ENCODE data around the gene CD8B. TPM values are rescaled to one million over a fixed set of nuclear protein-coding genes. Genes with fewer than 3 reads are reported as not detected.

The CD8B gene
- total and polyA plus RNA-seq, 2 of the 13 experiments (the other 11 are each of a cell fraction or from before 2014, with no cell fraction given): 0.04 TPM; not detected in 1

- TF ChIP-seq ZBTB4 (CRISPR knock-in tag; IDR thresholded peaks at IDR 0.05; ENCODE audit: borderline replicate concordance) (no peak), ZNF839 (CRISPR knock-in tag; IDR thresholded peaks at IDR 0.05; ENCODE audit: borderline replicate concordance) (no peak), KDM3A (CRISPR knock-in tag; IDR thresholded peaks at IDR 0.05; ENCODE audit: low read depth) (no peak)
These were observed 43.4 kb downstream of the CD8B start (continued) for GRCh38 chr2:86818114-86818801.

GRCh38 chr2:86815611-86816010 is 46.1 kb downstream of the CD8B start:
- DNase-seq (ENCODE audit: low spot score) (no peak), FAIRE-seq (no peak), ATAC-seq (no peak)
- no TSS peak for BruUV-seq (replicated peaks)
- no peak overlapping the region for H2AFZ ChIP-seq (ENCODE audit: low read length)
- H3K4me1 ChIP-seq (ENCODE audit: insufficient read depth, low read length): no peaks in the 10 kb centered on the region
- ChIA-PET POLR2A (no interaction called here), CTCF (ENCODE audit: low intra/inter-chr PET ratio, low total read pairs) (no interaction called here)
- in situ Hi-C loops (cut with HindIII; ENCODE audit: extremely low pct_ligation_motif_present, low pct_unique_long_range_greater_than_20kb): loop anchor here (25.0 kb wide), 1 partner anchor 122 kb away; the partner anchor contains the start of gene RGPD1
- H3K4me3 ChIP-seq (replicated peaks in 1 of 3; ENCODE audit: insufficient read depth in 1 of 3, low read depth in 2 of 3, low read length in 3 of 3): no peak overlapping the region
- 0% methylated on average over 1 of the region's 1 CpG for WGBS (ENCODE audit: low lambda C conversion rate)
- peaks cover 0 to 5% of the 10 kb centered on the region in 2 experiments; a peak in 2 of 5 replicates for H3K27me3 ChIP-seq (ENCODE audit: control insufficient read depth in 1 of 2, insufficient read depth in 2 of 2, low read length in 2 of 2)
- H3K36me3 ChIP-seq (replicated peaks in 1 of 2; ENCODE audit: control insufficient read depth in 1 of 2, insufficient read depth in 2 of 2, low read length in 2 of 2): no peaks in the 10 kb centered on the region
- no peak overlapping the region for H3K4me2 ChIP-seq (ENCODE audit: low read depth, low read length)
- no peak overlapping the region for H3K9ac ChIP-seq (ENCODE audit: insufficient read depth, low read depth, low read length)
- H4K20me1 ChIP-seq (ENCODE audit: insufficient read depth, low read length): no peaks in the 10 kb centered on the region
- H3K79me2 ChIP-seq (ENCODE audit: insufficient read depth, low read length): no peaks in the 10 kb centered on the region
- no peak overlapping the region for H3K27ac ChIP-seq (ENCODE audit: extremely low read length, insufficient read depth, low read length)
- intact Hi-C loops (cut with micrococcal nuclease; ENCODE audit: unreplicated experiment): no loop called here
- H3K9me3 ChIP-seq (ENCODE audit: low read length): no peaks in the 10 kb centered on the region
- TF ChIP-seq TAF15 (IDR thresholded peaks at IDR 0.05; ENCODE audit: low read depth, low read length, poor library complexity, severe bottlenecking) (no peak), ZBTB7B (CRISPR knock-in tag; IDR thresholded peaks at IDR 0.05) (no peak), BCL3 (CRISPR knock-in tag; IDR thresholded peaks at IDR 0.05) (no peak), FOXA3 (CRISPR knock-in tag; IDR thresholded peaks at IDR 0.05) (no peak), ZNF704 (CRISPR knock-in tag; IDR thresholded peaks at IDR 0.05; ENCODE audit: borderline replicate concordance) (no peak), SIN3A (IDR thresholded peaks at IDR 0.05; ENCODE audit: borderline replicate concordance, low read depth, low read length) (no peak), ZNF816 (CRISPR knock-in tag; IDR thresholded peaks at IDR 0.05; ENCODE audit: borderline replicate concordance) (no peak), TBX2 (CRISPR knock-in tag; IDR thresholded peaks at IDR 0.05; ENCODE audit: borderline replicate concordance) (no peak), RXRB (CRISPR knock-in tag; IDR thresholded peaks at IDR 0.05; ENCODE audit: borderline replicate concordance) (no peak), ZBTB2 (CRISPR knock-in tag; IDR thresholded peaks at IDR 0.05; ENCODE audit: low read depth) (no peak)
